Erythroblast (primary cell): ENCODE results near the gene DPF3.

Source experiments
- GATA1 ChIP-seq: IDR thresholded peaks from 2 replicates; pipeline ENCODE4 v1.6.1; 2011; ENCODE audit warnings: low read depth, mild to moderate bottlenecking, control low read depth, low read length, moderate library complexity
- POLR2A ChIP-seq: IDR thresholded peaks from 2 replicates; pipeline ENCODE4 v1.6.1; 2011; ENCODE audit warnings: mild to moderate bottlenecking, low read length

DNA sequence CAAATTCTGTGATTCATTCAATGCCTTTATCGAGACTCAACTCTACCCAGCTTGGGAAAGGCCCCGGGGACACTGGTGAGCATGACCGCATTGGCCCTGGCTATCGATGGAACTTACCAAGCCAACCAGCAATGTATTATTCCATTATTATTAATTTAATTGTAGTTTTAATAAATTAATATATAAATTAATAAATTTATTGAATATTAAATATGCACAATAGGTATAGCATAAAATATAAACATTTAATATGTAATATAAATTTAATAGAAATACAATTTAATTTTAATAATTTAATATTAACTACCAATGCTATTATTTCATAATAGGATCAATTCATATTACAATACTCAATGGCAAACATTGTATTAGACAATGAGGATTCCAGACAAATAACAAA is 163.4 kb downstream of the DPF3 start:
- no peak for TF ChIP-seq POLR2A
- no peak for TF ChIP-seq GATA1
